Right lobe of liver (tissue), 6 donors: ENCODE measurements around the gene TRMT11. TPM values are rescaled to one million over a fixed set of nuclear protein-coding genes. Genes with fewer than 3 reads are reported as not detected.

Experiments used
- ATAC-seq, 4 donors: fragments of 200-7000 bp; cut with Tn5 transposase; one replicate each; pipeline ENCODE4 v1.9.1; 2020; ENCODE audit warnings: mild to moderate bottlenecking in 4 of 4, moderate library complexity in 4 of 4
- DNase-seq, 3 donors: peaks; one replicate each; pipeline ENCODE4 v3.0.0-alpha.2; 2020
- H3K27ac ChIP-seq, 3 donors: fragments of 200-600 bp; one replicate each; pipeline ENCODE4 v1.8.0; 2022
- H3K27me3 ChIP-seq, 2 donors: fragments of 200-600 bp; one replicate each; pipeline ENCODE4 v1.8.0; 2022
- H3K36me3 ChIP-seq, 4 donors: fragments of 200-600 bp; sonication (generic) in 1 of 4; one replicate each; pipeline versions ENCODE4 v1.5.1 to v1.8.0; 2017 to 2022; ENCODE audit warnings: control low read depth in 1 of 4
- H3K4me1 ChIP-seq, 4 donors: fragments of 200-600 bp; sonication (generic) in 1 of 4; one replicate each; pipeline versions ENCODE4 v1.5.1 to v1.8.0; 2017 to 2022; ENCODE audit warnings: control low read depth in 1 of 4
- H3K4me3 ChIP-seq, 3 donors: fragments of 200-600 bp; one replicate each; pipeline ENCODE4 v1.8.0; 2022
- H3K9me3 ChIP-seq, 4 donors: fragments of 200-600 bp; sonication (generic) in 1 of 4; one replicate each; pipeline versions ENCODE4 v1.5.1 to v1.8.0; 2017 to 2022; ENCODE audit warnings: control low read depth in 1 of 4
- POLR2A ChIP-seq: fragments of 450-650 bp; IDR thresholded peaks from one replicate; pipeline ENCODE4 v1.6.1; 2017; ENCODE audit warnings: antibody characterized with exemption, mild to moderate bottlenecking
- WGBS: methylation state at CpG from one replicate; pipeline ENCODE4 v1.1.6; 2018; ENCODE audit warnings: low coverage, low lambda C conversion rate; ENCODE audit not compliant: insufficient coverage; ENCODE audit errors: missing lambda C conversion rate; 5-methylcytosine and 5-hydroxymethylcytosine counted together
- intact Hi-C, 2 donors: fragments of 100-400 bp; cut with DNase I; formaldehyde crosslinking; loops; one replicate each; pipeline versions ENCODE4 v1.11.2 to v1.14.1; 2022
- total RNA-seq, 6 experiments: library from RNA; depleted of rRNA in 2 of 6; stranded (reverse); fragments of >200 nt in 2 of 6; fragmentation: NEBNext Ultra II Directional in 3 of 6; extraction: Animal tissue kit (Norgen Biotek cat#: 25700) in 3 of 6; gene quantifications; one replicate each; pipeline versions ENCODE4 v1.1.0 to v1.2.4, GENCODE V29; 2016 to 2023
- TF ChIP-seq, protein P1 (sequence below), 4 donors: fragments of 200-600 bp in 3 of 4; fragments of 450-650 bp in 1 of 4; IDR thresholded peaks; one replicate each; pipeline versions ENCODE4 v1.5.1 to v1.8.0; 2016 to 2022; ENCODE audit warnings: antibody characterized with exemption in 4 of 4, mild to moderate bottlenecking in 2 of 4
- donor health status: DM: no; HTN: yes; CAD: no.
- donor health status: DM: no; HTN: no; CAD: no.
- donor health status: DM: no; HTN: no; CAD: no.
- donor health status: DM: no; HTN: yes; CAD: no.
- donor health status: DM: no; HTN: yes; CAD: no.

TRMT11 gene
- total RNA-seq, 6 experiments from 2014 or later: 12.6 to 36.0 (median 25.3) TPM

DNA sequence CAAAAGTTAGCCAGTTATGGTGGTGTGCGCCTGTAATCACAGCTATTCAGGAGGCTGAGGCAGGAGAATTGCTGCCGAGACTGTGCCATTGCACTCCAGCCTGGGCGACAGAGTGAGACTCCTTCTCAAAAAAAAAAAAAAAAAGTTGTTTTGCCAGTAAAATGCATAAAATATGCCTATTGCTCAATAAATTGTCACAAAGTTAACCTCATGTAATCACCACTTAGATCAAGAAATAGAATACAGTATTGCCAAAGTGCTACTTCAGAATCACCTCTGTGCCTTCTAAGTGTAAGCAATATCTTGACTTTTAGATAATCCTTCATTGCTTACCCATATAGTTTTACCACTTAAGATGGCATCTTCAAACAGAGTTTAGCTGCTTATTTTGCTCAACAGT lies 80.7 kb downstream of the TRMT11 start:
- no peaks in the 10 kb centered on the region for H3K4me1 ChIP-seq
- intact Hi-C loops: no loop called here
- H3K27ac ChIP-seq: peak overlapping the region in 1 of 3 donors; percentile 50
- no peaks in the 10 kb centered on the region for H3K27me3 ChIP-seq
- no peaks in the 10 kb centered on the region for H3K36me3 ChIP-seq
- no peak overlapping the region for H3K4me3 ChIP-seq
- no peak for DNase-seq
- TF ChIP-seq, protein P1, sequence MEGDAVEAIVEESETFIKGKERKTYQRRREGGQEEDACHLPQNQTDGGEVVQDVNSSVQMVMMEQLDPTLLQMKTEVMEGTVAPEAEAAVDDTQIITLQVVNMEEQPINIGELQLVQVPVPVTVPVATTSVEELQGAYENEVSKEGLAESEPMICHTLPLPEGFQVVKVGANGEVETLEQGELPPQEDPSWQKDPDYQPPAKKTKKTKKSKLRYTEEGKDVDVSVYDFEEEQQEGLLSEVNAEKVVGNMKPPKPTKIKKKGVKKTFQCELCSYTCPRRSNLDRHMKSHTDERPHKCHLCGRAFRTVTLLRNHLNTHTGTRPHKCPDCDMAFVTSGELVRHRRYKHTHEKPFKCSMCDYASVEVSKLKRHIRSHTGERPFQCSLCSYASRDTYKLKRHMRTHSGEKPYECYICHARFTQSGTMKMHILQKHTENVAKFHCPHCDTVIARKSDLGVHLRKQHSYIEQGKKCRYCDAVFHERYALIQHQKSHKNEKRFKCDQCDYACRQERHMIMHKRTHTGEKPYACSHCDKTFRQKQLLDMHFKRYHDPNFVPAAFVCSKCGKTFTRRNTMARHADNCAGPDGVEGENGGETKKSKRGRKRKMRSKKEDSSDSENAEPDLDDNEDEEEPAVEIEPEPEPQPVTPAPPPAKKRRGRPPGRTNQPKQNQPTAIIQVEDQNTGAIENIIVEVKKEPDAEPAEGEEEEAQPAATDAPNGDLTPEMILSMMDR (IDR thresholded peaks at IDR 0.05): no peak
- TF ChIP-seq POLR2A: no peak
- no CpG with 5 or more reads among the region's 3 CpGs for WGBS
- H3K9me3 ChIP-seq: no peaks in the 10 kb centered on the region
- no peak for ATAC-seq

- WGBS: 92% methylated on average over 6 of the region's 6 CpGs
- H3K36me3 ChIP-seq: no peaks in the 10 kb centered on the region
- H3K9me3 ChIP-seq: no peaks in the 10 kb centered on the region
- TF ChIP-seq, protein P1 (IDR thresholded peaks at IDR 0.05): no peak
- TF ChIP-seq POLR2A: no peak
- no peak for DNase-seq
- ATAC-seq: no peak
- no peaks in the 10 kb centered on the region for H3K4me1 ChIP-seq
- H3K4me3 ChIP-seq: no peak overlapping the region
- intact Hi-C loops: no loop called here
- H3K27ac ChIP-seq: no peak overlapping the region
- no peaks in the 10 kb centered on the region for H3K27me3 ChIP-seq
Measured at GRCh38 chr6:126069449-126069848, 83.1 kb downstream of the TRMT11 start.

DNA sequence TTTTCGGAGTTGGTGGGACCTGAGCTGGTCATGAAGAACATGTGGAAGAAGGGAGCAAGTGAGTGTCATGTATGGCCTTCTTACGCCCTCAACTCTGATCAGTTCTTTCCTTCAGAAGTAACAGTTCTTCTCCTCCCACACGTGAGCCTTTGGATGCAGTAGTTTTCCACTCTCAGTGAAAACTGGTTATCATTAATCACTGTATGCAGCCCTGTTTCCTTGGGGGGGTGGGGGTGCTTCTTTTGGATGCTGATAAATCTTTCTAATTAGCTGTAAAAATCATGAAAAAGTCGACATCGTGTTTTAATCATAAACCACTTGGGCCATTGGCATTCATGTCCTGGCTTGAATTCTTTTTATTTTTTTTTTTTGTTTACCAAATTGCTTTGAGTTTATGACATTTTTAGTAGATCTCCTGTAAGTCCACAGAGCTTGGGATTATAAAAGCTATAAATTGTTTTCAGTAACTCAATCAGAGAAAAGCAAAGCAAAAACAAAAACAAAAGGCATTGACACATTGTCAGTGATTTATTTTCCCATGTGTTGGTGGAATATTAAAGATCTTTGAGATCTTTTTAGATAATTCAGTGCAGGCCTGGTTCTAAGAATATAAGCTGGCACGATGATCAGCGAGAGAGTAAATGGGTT lies 84.8 kb downstream of the TRMT11 start:
- Histone ChIP-seq H3K4me3 (no peak overlapping the region), H3K9me3 (no peaks in the 10 kb centered on the region), H3K27me3 (no peaks in the 10 kb centered on the region), H3K27ac (no peak overlapping the region), H3K4me1 (peaks cover 0 to 2% (median under 1%) of the 10 kb centered on the region in 4 donors), H3K36me3 (no peaks in the 10 kb centered on the region)
- ATAC-seq (no peak), DNase-seq (no peak)
- intact Hi-C loops: no loop called here
- 77% methylated on average over 7 of the region's 7 CpGs for WGBS
- TF ChIP-seq POLR2A: no peak
- TF ChIP-seq, protein P1 (IDR thresholded peaks at IDR 0.05): no peak

DNA sequence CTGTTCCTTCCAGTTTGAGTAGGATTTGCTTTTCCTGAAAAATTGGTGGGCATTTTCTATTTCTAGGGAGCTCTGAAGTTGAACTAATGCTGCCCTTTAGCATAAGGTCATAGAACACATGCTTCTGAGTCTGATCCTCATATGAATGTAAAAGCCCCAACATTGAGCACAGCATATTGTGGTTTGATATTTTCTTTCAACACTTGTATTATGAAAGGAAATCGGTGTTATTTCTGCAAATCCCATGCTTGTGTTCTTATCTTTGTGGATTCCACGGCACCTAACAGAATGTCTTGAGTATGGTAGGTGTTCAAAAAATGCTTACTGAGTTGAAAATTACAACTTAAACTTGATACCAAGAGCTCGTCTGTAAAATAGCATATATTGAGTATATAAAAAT lies 85.8 kb downstream of the TRMT11 start:
- no peak for DNase-seq
- ATAC-seq: no peak
- Histone ChIP-seq H3K27me3 (no peaks in the 10 kb centered on the region), H3K4me1 (peaks cover 0 to 13% (median 5%) of the 10 kb centered on the region in 4 donors), H3K9me3 (no peaks in the 10 kb centered on the region), H3K4me3 (no peak overlapping the region), H3K36me3 (no peaks in the 10 kb centered on the region), H3K27ac (no peak overlapping the region)
- intact Hi-C loops: no loop called here
- TF ChIP-seq, protein P1 (IDR thresholded peaks at IDR 0.05): no peak
- no peak for TF ChIP-seq POLR2A
- WGBS: 93% methylated on average over 3 of the region's 3 CpGs
